Osteoblast (primary cell): ENCODE measurements around the gene SLC22A2. TPM values are rescaled to one million over a fixed set of nuclear protein-coding genes. Genes with fewer than 3 reads are reported as not detected.

Experiments
- DNase-seq: peaks from one replicate; pipeline ENCODE4 v3.0.0; 2011; ENCODE audit warnings: low spot score, mixed read lengths; ENCODE audit not compliant: insufficient read length; ENCODE audit errors: missing footprints
- H2AFZ ChIP-seq: 2 replicates; pipeline ENCODE4 v1.6.0; 2011; ENCODE audit warnings: mild to moderate bottlenecking, low read length
- H3K27ac ChIP-seq: 2 replicates; pipeline ENCODE4 v1.5.1; 2011; ENCODE audit warnings: mild to moderate bottlenecking, low read depth, low read length, moderate library complexity
- H3K27me3 ChIP-seq: 2 replicates; pipeline ENCODE4 v1.6.0; 2012; ENCODE audit warnings: mild to moderate bottlenecking, control low read depth, inconsistent platforms, low read length, moderate library complexity; ENCODE audit not compliant: insufficient read depth
- H3K36me3 ChIP-seq: 2 replicates; pipeline ENCODE4 v1.5.1; 2011; ENCODE audit warnings: mild to moderate bottlenecking, low read length, control low read depth, moderate library complexity; ENCODE audit not compliant: insufficient read depth
- H3K4me1 ChIP-seq: 2 replicates; pipeline ENCODE4 v1.5.1; 2011; ENCODE audit warnings: mild to moderate bottlenecking, low read length, control low read depth, moderate library complexity; ENCODE audit not compliant: insufficient read depth
- H3K4me2 ChIP-seq: 2 replicates; pipeline ENCODE4 v1.6.0; 2011; ENCODE audit warnings: mild to moderate bottlenecking, low read length; ENCODE audit not compliant: insufficient read depth
- H3K4me3 ChIP-seq: fragments of 200-600 bp; sonication (generic); 3 replicates; pipeline ENCODE4 v1.5.1; 2012; ENCODE audit warnings: mild to moderate bottlenecking, low read length, inconsistent platforms; ENCODE audit not compliant: insufficient read depth
- H3K79me2 ChIP-seq: 2 replicates; pipeline ENCODE4 v1.6.0; 2012; ENCODE audit warnings: mild to moderate bottlenecking, low read length, control low read depth, inconsistent platforms; ENCODE audit not compliant: insufficient read depth
- H3K9me3 ChIP-seq: 2 replicates; pipeline ENCODE4 v1.5.1; 2011; ENCODE audit warnings: low read depth, low read length, control low read depth
- H4K20me1 ChIP-seq: 2 replicates; pipeline ENCODE4 v1.6.0; 2012; ENCODE audit warnings: mild to moderate bottlenecking, low read length, control low read depth; ENCODE audit not compliant: insufficient read depth
- total RNA-seq: library from RNA; depleted of rRNA; stranded (reverse); fragments of >200 nt; gene quantifications from 2 replicates; pipeline ENCODE4 v1.2.3, GENCODE V29; 2012
- TF ChIP-seq, protein P1 (sequence below): IDR thresholded peaks from 2 replicates; pipeline ENCODE4 v1.5.1; 2011; ENCODE audit warnings: mild to moderate bottlenecking, low read depth, low read length, moderate library complexity; ENCODE audit errors: extremely low read depth

The SLC22A2 gene
- total RNA-seq, 1 donor, result under 0.01 TPM

DNA sequence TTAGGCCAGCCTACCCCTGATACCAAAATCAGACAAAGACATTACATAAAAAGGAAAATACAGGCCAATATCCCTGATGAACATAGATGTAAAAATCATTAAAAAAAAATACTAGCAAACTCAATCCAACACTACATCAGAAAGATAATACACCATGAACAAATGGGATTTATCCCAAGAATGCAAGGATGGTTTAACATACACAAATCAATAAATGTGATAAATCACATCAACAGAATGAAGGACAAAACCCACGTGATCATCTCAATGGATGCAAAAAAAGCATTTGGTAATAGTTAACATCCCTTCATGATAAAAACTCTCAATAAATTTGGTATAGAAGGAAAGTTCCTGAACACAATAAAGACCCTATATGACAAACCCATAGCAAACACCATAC is 63.8 kb downstream of the SLC22A2 start:
- no peak for DNase-seq
- H3K9me3 ChIP-seq, result no peaks in the 10 kb centered on the region
- H2AFZ ChIP-seq, result no peak overlapping the region
- H3K4me2 ChIP-seq, result no peak overlapping the region
- peaks cover 4% of the 10 kb centered on the region for H3K4me1 ChIP-seq
- H3K36me3 ChIP-seq, result no peaks in the 10 kb centered on the region
- H3K79me2 ChIP-seq, result no peaks in the 10 kb centered on the region
- no peak overlapping the region for H3K27ac ChIP-seq
- H3K4me3 ChIP-seq, result no peak overlapping the region
- no peaks in the 10 kb centered on the region for H4K20me1 ChIP-seq
- H3K27me3 ChIP-seq, result no peaks in the 10 kb centered on the region
- TF ChIP-seq, protein P1, sequence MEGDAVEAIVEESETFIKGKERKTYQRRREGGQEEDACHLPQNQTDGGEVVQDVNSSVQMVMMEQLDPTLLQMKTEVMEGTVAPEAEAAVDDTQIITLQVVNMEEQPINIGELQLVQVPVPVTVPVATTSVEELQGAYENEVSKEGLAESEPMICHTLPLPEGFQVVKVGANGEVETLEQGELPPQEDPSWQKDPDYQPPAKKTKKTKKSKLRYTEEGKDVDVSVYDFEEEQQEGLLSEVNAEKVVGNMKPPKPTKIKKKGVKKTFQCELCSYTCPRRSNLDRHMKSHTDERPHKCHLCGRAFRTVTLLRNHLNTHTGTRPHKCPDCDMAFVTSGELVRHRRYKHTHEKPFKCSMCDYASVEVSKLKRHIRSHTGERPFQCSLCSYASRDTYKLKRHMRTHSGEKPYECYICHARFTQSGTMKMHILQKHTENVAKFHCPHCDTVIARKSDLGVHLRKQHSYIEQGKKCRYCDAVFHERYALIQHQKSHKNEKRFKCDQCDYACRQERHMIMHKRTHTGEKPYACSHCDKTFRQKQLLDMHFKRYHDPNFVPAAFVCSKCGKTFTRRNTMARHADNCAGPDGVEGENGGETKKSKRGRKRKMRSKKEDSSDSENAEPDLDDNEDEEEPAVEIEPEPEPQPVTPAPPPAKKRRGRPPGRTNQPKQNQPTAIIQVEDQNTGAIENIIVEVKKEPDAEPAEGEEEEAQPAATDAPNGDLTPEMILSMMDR, result no peak

DNA sequence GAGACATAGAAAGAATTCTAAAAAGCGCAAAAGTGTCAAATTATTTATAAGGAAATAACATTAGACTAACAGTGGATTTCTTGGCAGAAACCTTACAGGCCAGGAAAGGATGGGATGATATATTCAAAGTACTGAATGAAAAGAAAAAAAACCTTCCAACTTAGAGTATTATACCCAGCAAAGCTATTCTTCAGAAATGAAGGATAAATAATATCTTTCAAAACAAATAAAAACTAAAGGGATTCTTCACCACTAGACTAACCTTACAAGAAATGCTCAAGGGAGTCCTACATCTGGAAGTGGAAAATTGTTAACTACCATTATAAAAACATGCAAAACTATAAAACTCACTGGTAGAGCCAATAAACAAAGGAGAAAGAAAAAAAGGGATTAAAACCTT is 65.8 kb downstream of the SLC22A2 start:
- TF ChIP-seq, protein P1, result no peak
- Histone ChIP-seq H3K79me2 (no peaks in the 10 kb centered on the region), H3K4me2 (no peak overlapping the region), H3K4me1 (no peaks in the 10 kb centered on the region), H3K27me3 (no peaks in the 10 kb centered on the region), H3K36me3 (no peaks in the 10 kb centered on the region), H4K20me1 (no peaks in the 10 kb centered on the region), H2AFZ (no peak overlapping the region), H3K9me3 (no peaks in the 10 kb centered on the region), H3K27ac (no peak overlapping the region), H3K4me3 (no peak overlapping the region)
- no peak for DNase-seq

DNA sequence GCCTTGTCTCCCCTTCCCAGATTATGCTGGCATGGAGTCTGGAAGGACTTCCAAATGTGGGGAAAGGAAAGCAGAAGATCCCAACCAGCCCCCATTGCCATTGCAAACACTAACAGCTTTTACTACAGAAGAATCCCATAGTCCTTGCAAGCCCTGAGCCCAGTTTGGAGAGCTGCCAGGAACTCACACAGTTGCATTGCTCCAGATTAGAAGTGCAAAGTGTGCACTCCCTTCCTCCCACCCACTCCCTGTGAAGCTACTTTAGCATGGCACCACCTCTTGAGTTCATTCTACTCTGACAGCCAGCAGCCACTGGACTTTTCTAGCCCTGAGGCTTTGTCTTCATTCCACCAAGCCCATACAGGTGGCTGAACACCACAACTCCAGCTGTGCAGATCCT is 67.6 kb downstream of the SLC22A2 start:
- Histone ChIP-seq H2AFZ (no peak overlapping the region), H3K79me2 (no peaks in the 10 kb centered on the region), H3K27ac (no peak overlapping the region), H3K4me1 (no peaks in the 10 kb centered on the region), H3K4me3 (no peak overlapping the region), H3K4me2 (no peak overlapping the region), H3K27me3 (no peaks in the 10 kb centered on the region), H3K9me3 (no peaks in the 10 kb centered on the region), H4K20me1 (no peaks in the 10 kb centered on the region), H3K36me3 (no peaks in the 10 kb centered on the region)
- no peak for DNase-seq
- TF ChIP-seq, protein P1, result no peak

DNA sequence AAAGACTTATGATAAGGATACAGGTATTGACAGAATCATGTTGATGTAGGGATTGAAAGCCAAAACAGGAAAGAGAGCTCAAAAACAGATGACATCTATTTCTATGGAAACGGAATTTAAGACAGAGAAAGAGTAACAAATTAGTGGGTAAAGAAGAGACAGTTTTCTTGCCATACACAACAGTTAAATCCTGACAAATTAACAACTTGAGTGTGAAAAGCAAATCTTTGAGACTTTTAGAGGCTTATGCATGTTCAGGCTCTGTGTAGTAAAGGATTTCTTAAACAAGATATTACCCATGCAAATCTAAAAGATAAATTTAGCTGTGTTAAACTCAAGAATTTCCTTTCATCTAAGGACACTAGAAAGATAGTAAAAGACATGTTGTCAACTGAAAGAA is 68.5 kb downstream of the SLC22A2 start:
- H4K20me1 ChIP-seq, result no peaks in the 10 kb centered on the region
- DNase-seq, result no peak
- no peaks in the 10 kb centered on the region for H3K36me3 ChIP-seq
- H3K4me1 ChIP-seq, result no peaks in the 10 kb centered on the region
- TF ChIP-seq, protein P1, result no peak
- H3K27me3 ChIP-seq, result no peaks in the 10 kb centered on the region
- H3K79me2 ChIP-seq, result no peaks in the 10 kb centered on the region
- H2AFZ ChIP-seq, result no peak overlapping the region
- no peak overlapping the region for H3K4me3 ChIP-seq
- H3K4me2 ChIP-seq, result no peak overlapping the region
- no peak overlapping the region for H3K27ac ChIP-seq
- H3K9me3 ChIP-seq, result no peaks in the 10 kb centered on the region
